Thoracic aorta (tissue), 2 donors: ENCODE data around the gene MORF4L1. TPM values are rescaled to one million over a fixed set of nuclear protein-coding genes. Genes with fewer than 3 reads are reported as not detected.
A peak's percentile ranks its signal among the peaks of the same experiment; 100 is the strongest.

Experiments
- ATAC-seq: fragments of 150-250 bp; one replicate; pipeline ENCODE4 v1.8.0; 2017; ENCODE audit warnings: low read depth; ENCODE audit not compliant: insufficient number of reproducible peaks, low FRiP score
- DNase-seq: peaks from one replicate; pipeline ENCODE4 v3.0.0-alpha.2; 2020; ENCODE audit warnings: low spot score
- H3K27ac ChIP-seq, 2 donors: fragments of 200-600 bp; sonication (generic); 1 replicate in 1 of 2; 2 replicates in 1 of 2; pipeline ENCODE4 v1.5.1; 2016; ENCODE audit warnings: mild to moderate bottlenecking in 2 of 2, moderate library complexity in 2 of 2
- H3K27me3 ChIP-seq: fragments of 200-600 bp; sonication (generic); replicated peaks from 2 replicates; pipeline ENCODE4 v1.6.0; 2016; ENCODE audit warnings: mild to moderate bottlenecking; ENCODE audit not compliant: insufficient read depth
- H3K36me3 ChIP-seq: fragments of 200-600 bp; sonication (generic); one replicate; pipeline ENCODE4 v1.5.1; 2016
- H3K4me1 ChIP-seq, 2 donors: fragments of 200-600 bp; sonication (generic); 1 replicate in 1 of 2; 2 replicates in 1 of 2; pipeline versions ENCODE4 v1.5.1 to v1.6.0; 2016; ENCODE audit warnings: low read depth in 2 of 2, mild to moderate bottlenecking in 1 of 2; ENCODE audit not compliant: control insufficient read depth in 1 of 2
- H3K4me3 ChIP-seq: fragments of 200-600 bp; sonication (generic); 2 replicates; pipeline ENCODE4 v1.5.1; 2016; ENCODE audit warnings: mild to moderate bottlenecking
- H3K9me3 ChIP-seq: fragments of 200-600 bp; sonication (generic); 2 replicates; pipeline ENCODE4 v1.5.1; 2016
- CTCF ChIP-seq: fragments of 200-600 bp; sonication (generic); IDR thresholded peaks from one replicate; pipeline ENCODE4 v1.5.1; 2019; ENCODE audit warnings: antibody characterized with exemption
- total RNA-seq, 2 donors: library from RNA; depleted of rRNA; stranded (reverse); fragments of >200 nt; gene quantifications; one replicate each; pipeline versions ENCODE4 v1.1.0 to v1.2.3, GENCODE V29; 2016

MORF4L1 gene
- total RNA-seq, 2 donors from 2014 or later = 330 to 355 TPM

GRCh38 chr15:78933187-78933822 is 60.6 kb downstream of the MORF4L1 start:
- DNase-seq (no peak), ATAC-seq (no peak)
- Histone ChIP-seq H3K27ac (peak overlapping the region; percentile 2 to 55), H3K27me3 (no peaks in the 10 kb centered on the region), H3K9me3 (no peaks in the 10 kb centered on the region), H3K36me3 (no peaks in the 10 kb centered on the region), H3K4me3 (peak overlapping the region; percentile 61), H3K4me1 (peaks cover 10 to 40% of the 10 kb centered on the region in 2 donors)
- TF ChIP-seq CTCF = no peak

- no peak for TF ChIP-seq CTCF
- Histone ChIP-seq H3K27me3 (no peaks in the 10 kb centered on the region), H3K4me1 (peaks cover 10 to 40% of the 10 kb centered on the region in 2 donors), H3K36me3 (no peaks in the 10 kb centered on the region), H3K9me3 (no peaks in the 10 kb centered on the region), H3K4me3 (peak overlapping the region; percentile 61), H3K27ac (peak overlapping the region; percentile 41 to 55)
- ATAC-seq = no peak
- DNase-seq = no peak
Observed at GRCh38 chr15:78933823-78934654, 61.3 kb downstream of the MORF4L1 start.

- H3K4me1 ChIP-seq = peaks cover 10 to 40% of the 10 kb centered on the region in 2 donors
- ATAC-seq = no peak
Observed at GRCh38 chr15:78934655-78935023, 61.9 kb downstream of the MORF4L1 start.

GRCh38 chr15:78937132-78937739 is 64.5 kb downstream of the MORF4L1 start:
- no peak for TF ChIP-seq CTCF
- ATAC-seq (no peak), DNase-seq (no peak)

More at GRCh38 chr15:78934655-78935023, 61.9 kb downstream of the MORF4L1 start:
- Histone ChIP-seq H3K27me3 (no peaks in the 10 kb centered on the region), H3K9me3 (no peaks in the 10 kb centered on the region), H3K36me3 (no peaks in the 10 kb centered on the region), H3K4me3 (no peak overlapping the region), H3K27ac (no peak overlapping the region)
- DNase-seq = no peak
- TF ChIP-seq CTCF = no peak

More at GRCh38 chr15:78937132-78937739, 64.5 kb downstream of the MORF4L1 start:
- no peaks in the 10 kb centered on the region for H3K36me3 ChIP-seq
- H3K9me3 ChIP-seq = no peaks in the 10 kb centered on the region
- no peak overlapping the region for H3K4me3 ChIP-seq
- H3K27ac ChIP-seq = peak overlapping the region in 1 of 2 donors; percentile 16
- H3K4me1 ChIP-seq = peaks cover 10 to 34% of the 10 kb centered on the region in 2 donors
- no peaks in the 10 kb centered on the region for H3K27me3 ChIP-seq
